Karpas-422 (cell line): Measurements from ENCODE around the gene SSU72. TPM values are rescaled to one million over a fixed set of nuclear protein-coding genes. Genes with fewer than 3 reads are reported as not detected.

Source experiments
- DNase-seq: peaks from one replicate; pipeline ENCODE4 v3.0.0-alpha.2; 2015
- H2AFZ ChIP-seq: fragments of 200-600 bp; sonication (generic); 2 replicates; pipeline ENCODE4 v1.6.1; 2014; ENCODE audit warnings: antibody characterized with exemption, low read length, mixed read lengths
- H3K27ac ChIP-seq: fragments of 200-600 bp; sonication (generic); 2 replicates; pipeline ENCODE4 v1.5.1; 2014; ENCODE audit warnings: mild to moderate bottlenecking, low read length, moderate library complexity
- H3K27me3 ChIP-seq: fragments of 200-600 bp; sonication (generic); 2 replicates; pipeline ENCODE4 v1.6.1; 2014; ENCODE audit warnings: low read length, mixed read lengths
- H3K36me3 ChIP-seq: fragments of 200-600 bp; sonication (generic); 2 replicates; pipeline ENCODE4 v1.6.1; 2014; ENCODE audit warnings: low read length, mixed read lengths; ENCODE audit not compliant: insufficient read depth
- H3K4me1 ChIP-seq: fragments of 200-600 bp; sonication (generic); 2 replicates; pipeline ENCODE4 v1.6.1; 2014; ENCODE audit warnings: mild to moderate bottlenecking, low read length, mixed read lengths
- H3K4me2 ChIP-seq: fragments of 200-600 bp; sonication (generic); 2 replicates; pipeline ENCODE4 v1.6.1; 2014; ENCODE audit warnings: low read length, low read depth, mild to moderate bottlenecking; ENCODE audit not compliant: poor library complexity, severe bottlenecking
- H3K4me3 ChIP-seq: fragments of 200-600 bp; sonication (generic); 2 replicates; pipeline ENCODE4 v1.5.1; 2014; ENCODE audit warnings: mild to moderate bottlenecking, antibody characterized with exemption, low read length, mixed read lengths
- H3K79me2 ChIP-seq: fragments of 200-600 bp; sonication (generic); 2 replicates; pipeline ENCODE4 v1.6.1; 2014; ENCODE audit warnings: mild to moderate bottlenecking, low read length, mixed read lengths
- H3K9ac ChIP-seq: fragments of 200-600 bp; sonication (generic); 2 replicates; pipeline ENCODE4 v1.6.0; 2014; ENCODE audit warnings: low read length
- H3K9me2 ChIP-seq: fragments of 200-600 bp; sonication (generic), shearing (Covaris generic); replicated peaks from 2 replicates; pipeline ENCODE4 v1.6.0; 2014; ENCODE audit warnings: mild to moderate bottlenecking, low read length, moderate library complexity; ENCODE audit not compliant: insufficient read depth
- H3K9me3 ChIP-seq: fragments of 300-700, 200-600 bp; sonication (generic); 2 replicates; pipeline ENCODE4 v1.6.1; 2014; ENCODE audit warnings: low read length, mixed read lengths
- H4K20me1 ChIP-seq: fragments of 200-600 bp; sonication (generic); 2 replicates; pipeline ENCODE4 v1.6.1; 2014; ENCODE audit warnings: mild to moderate bottlenecking, antibody characterized with exemption, low read length, low read depth; ENCODE audit not compliant: insufficient read depth
- total RNA-seq: library from RNA; depleted of rRNA; stranded (reverse); fragments of >200 nt; shearing (Covaris generic); gene quantifications from 2 replicates; pipeline ENCODE4 v1.2.3, GENCODE V29; 2014; ENCODE audit warnings: low replicate concordance

Gene SSU72
- total RNA-seq, 1 experiment from 2014 or later = 70.9 TPM

- no peak overlapping the region for H2AFZ ChIP-seq
- no peaks in the 10 kb centered on the region for H3K79me2 ChIP-seq
- H3K4me1 ChIP-seq = peaks cover 9% of the 10 kb centered on the region
- H4K20me1 ChIP-seq = no peaks in the 10 kb centered on the region
- no peak overlapping the region for H3K9ac ChIP-seq
- H3K4me3 ChIP-seq = no peak overlapping the region
- no peak overlapping the region for H3K27ac ChIP-seq
- no peak for DNase-seq
- H3K27me3 ChIP-seq = no peaks in the 10 kb centered on the region
- no peaks in the 10 kb centered on the region for H3K9me3 ChIP-seq
- H3K4me2 ChIP-seq = no peak overlapping the region
- H3K36me3 ChIP-seq = no peaks in the 10 kb centered on the region
- no peaks in the 10 kb centered on the region for H3K9me2 ChIP-seq
These were observed 20.1 kb upstream of the SSU72 start for GRCh38 chr1:1594602-1595260.

GRCh38 chr1:1593834-1594601, 19.4 kb upstream of the SSU72 start:
- H3K9ac ChIP-seq = no peak overlapping the region
- H3K27ac ChIP-seq = no peak overlapping the region
- no peak overlapping the region for H3K4me3 ChIP-seq
- H3K9me3 ChIP-seq = no peaks in the 10 kb centered on the region
- H2AFZ ChIP-seq = no peak overlapping the region
- no peak for DNase-seq
- no peaks in the 10 kb centered on the region for H3K9me2 ChIP-seq
- no peak overlapping the region for H3K4me2 ChIP-seq
- peaks cover 9% of the 10 kb centered on the region for H3K4me1 ChIP-seq
- H3K79me2 ChIP-seq = no peaks in the 10 kb centered on the region
- H4K20me1 ChIP-seq = no peaks in the 10 kb centered on the region
- no peaks in the 10 kb centered on the region for H3K36me3 ChIP-seq
- H3K27me3 ChIP-seq = no peaks in the 10 kb centered on the region

- H3K9me3 ChIP-seq = no peaks in the 10 kb centered on the region
- no peak overlapping the region for H3K27ac ChIP-seq
- H4K20me1 ChIP-seq = no peaks in the 10 kb centered on the region
- no peaks in the 10 kb centered on the region for H3K36me3 ChIP-seq
- no peaks in the 10 kb centered on the region for H3K9me2 ChIP-seq
- H3K4me2 ChIP-seq = no peak overlapping the region
- no peak overlapping the region for H2AFZ ChIP-seq
- H3K4me1 ChIP-seq = no peaks in the 10 kb centered on the region
- no peak overlapping the region for H3K4me3 ChIP-seq
- no peak overlapping the region for H3K9ac ChIP-seq
- no peak for DNase-seq
- no peaks in the 10 kb centered on the region for H3K27me3 ChIP-seq
- no peaks in the 10 kb centered on the region for H3K79me2 ChIP-seq
These were observed 16.8 kb upstream of the SSU72 start for GRCh38 chr1:1591452-1591851.

GRCh38 chr1:1583347-1584010, 8.8 kb upstream of the SSU72 start:
- Histone ChIP-seq H3K27me3 (no peaks in the 10 kb centered on the region), H4K20me1 (no peaks in the 10 kb centered on the region), H2AFZ (no peak overlapping the region), H3K36me3 (no peaks in the 10 kb centered on the region), H3K9ac (no peak overlapping the region), H3K9me2 (no peaks in the 10 kb centered on the region), H3K79me2 (no peaks in the 10 kb centered on the region), H3K27ac (no peak overlapping the region), H3K4me1 (no peaks in the 10 kb centered on the region), H3K4me2 (no peak overlapping the region), H3K4me3 (no peak overlapping the region), H3K9me3 (no peaks in the 10 kb centered on the region)
- no peak for DNase-seq

GRCh38 chr1:1582585-1583346, 8.1 kb upstream of the SSU72 start:
- H3K4me3 ChIP-seq = no peak overlapping the region
- H3K27me3 ChIP-seq = no peaks in the 10 kb centered on the region
- no peaks in the 10 kb centered on the region for H3K36me3 ChIP-seq
- no peak overlapping the region for H3K4me2 ChIP-seq
- H4K20me1 ChIP-seq = no peaks in the 10 kb centered on the region
- no peaks in the 10 kb centered on the region for H3K4me1 ChIP-seq
- H2AFZ ChIP-seq = no peak overlapping the region
- no peaks in the 10 kb centered on the region for H3K79me2 ChIP-seq
- no peaks in the 10 kb centered on the region for H3K9me3 ChIP-seq
- no peak for DNase-seq
- H3K27ac ChIP-seq = no peak overlapping the region
- H3K9ac ChIP-seq = no peak overlapping the region
- H3K9me2 ChIP-seq = no peaks in the 10 kb centered on the region

GRCh38 chr1:1578371-1578940, 3.8 kb upstream of the SSU72 start:
- Histone ChIP-seq H2AFZ (no peak overlapping the region), H3K79me2 (peaks cover 9% of the 10 kb centered on the region), H3K9me3 (no peaks in the 10 kb centered on the region), H3K36me3 (no peaks in the 10 kb centered on the region), H3K4me2 (no peak overlapping the region), H3K27me3 (no peaks in the 10 kb centered on the region), H3K4me3 (no peak overlapping the region), H3K9ac (no peak overlapping the region), H3K9me2 (no peaks in the 10 kb centered on the region), H3K4me1 (peaks cover 8% of the 10 kb centered on the region), H4K20me1 (0 out of 2 replicates have a peak, but pooled peaks cover 3% of the 10 kb centered on the region), H3K27ac (no peak overlapping the region)
- DNase-seq = no peak

GRCh38 chr1:1577367-1578011, 2.8 kb upstream of the SSU72 start:
- no peak overlapping the region; the same call in 1 of the 2 replicates for H2AFZ ChIP-seq
- H3K9me3 ChIP-seq = no peaks in the 10 kb centered on the region
- DNase-seq = no peak
- no peaks in the 10 kb centered on the region for H3K36me3 ChIP-seq
- H3K9ac ChIP-seq = no peak overlapping the region
- H3K4me1 ChIP-seq = peaks cover 16% of the 10 kb centered on the region
- no peak overlapping the region for H3K27ac ChIP-seq
- H3K9me2 ChIP-seq = no peaks in the 10 kb centered on the region
- H3K27me3 ChIP-seq = no peaks in the 10 kb centered on the region
- no peak overlapping the region for H3K4me2 ChIP-seq
- peaks cover 19% of the 10 kb centered on the region for H3K79me2 ChIP-seq
- no peak overlapping the region for H3K4me3 ChIP-seq
- H4K20me1 ChIP-seq = 0 out of 2 replicates have a peak, but pooled peaks cover 4% of the 10 kb centered on the region
